CD4-positive, alpha-beta T cell (primary cell): ENCODE results near the gene GPC2. TPM values are rescaled to one million over a fixed set of nuclear protein-coding genes. Genes with fewer than 3 reads are reported as not detected.

ENCODE experiments used
- ATAC-seq: fragments of 200-7000 bp; cut with Tn5 transposase; one replicate; pipeline ENCODE4 v1.10.0; 2022; ENCODE audit warnings: mild to moderate bottlenecking; ENCODE audit not compliant: poor library complexity
- CTCF ChIA-PET: fragments of 350-600 bp; sonication (Branson Sonifier 250); formaldehyde crosslinking; loops from one replicate; lab custom pipeline; 2021; ENCODE audit warnings: antibody characterized with exemption, inconsistent platforms; lab: Charles Lee
- POLR2A ChIA-PET: fragments of 350-600 bp; sonication (Branson Sonifier 250); formaldehyde crosslinking; loops from one replicate; lab custom pipeline; 2021; ENCODE audit warnings: antibody characterized with exemption, inconsistent platforms; lab: Charles Lee
- DNase-seq, 14 experiments: peaks; one replicate each; pipeline ENCODE4 v3.0.0-alpha.2; 2013 to 2020; ENCODE audit warnings: mixed read lengths in 2 of 14
- H3K27ac ChIP-seq, 2 donors: one replicate each; pipeline versions ENCODE4 v1.5.1 to v1.7.0; 2013; ENCODE audit warnings: low read length in 2 of 2, low read depth in 1 of 2, mild to moderate bottlenecking in 1 of 2
- H3K27me3 ChIP-seq, 2 experiments: 1 replicate in 1 of 2; 2 replicates in 1 of 2; pipeline versions ENCODE4 v1.6.1 to v1.7.0; 2013; ENCODE audit warnings: low read length in 2 of 2, control low read depth in 1 of 2, mild to moderate bottlenecking in 1 of 2, moderate library complexity in 1 of 2; ENCODE audit not compliant: insufficient read depth in 2 of 2, control insufficient read depth in 1 of 2
- H3K36me3 ChIP-seq: one replicate; pipeline ENCODE4 v1.6.1; 2013; ENCODE audit warnings: low read length, control low read depth; ENCODE audit not compliant: insufficient read depth
- H3K4me1 ChIP-seq: one replicate; pipeline ENCODE4 v1.6.1; 2013; ENCODE audit warnings: low read length, control low read depth; ENCODE audit not compliant: insufficient read depth
- H3K4me3 ChIP-seq: one replicate; pipeline ENCODE4 v1.5.1; 2013; ENCODE audit warnings: mild to moderate bottlenecking, low read length, moderate library complexity
- H3K9me3 ChIP-seq, 2 experiments: 1 replicate in 1 of 2; 2 replicates in 1 of 2; pipeline versions ENCODE4 v1.6.1 to v1.7.0; 2013; ENCODE audit warnings: low read length in 2 of 2, mild to moderate bottlenecking in 2 of 2, control low read depth in 1 of 2, moderate library complexity in 1 of 2; ENCODE audit not compliant: control insufficient read depth in 1 of 2, insufficient read depth in 1 of 2
- H3K27ac Mint-ChIP-seq: one replicate; pipeline ENCODE4 v1.8.0; 2020; ENCODE audit warnings: mixed read lengths
- H3K27me3 Mint-ChIP-seq: one replicate; pipeline ENCODE4 v1.8.0; 2021; ENCODE audit warnings: mixed read lengths
- H3K36me3 Mint-ChIP-seq: one replicate; pipeline ENCODE4 v1.8.0; 2021; ENCODE audit warnings: low read depth, mixed read lengths
- H3K4me1 Mint-ChIP-seq: one replicate; pipeline ENCODE4 v1.8.0; 2021; ENCODE audit warnings: low read depth, mixed read lengths
- H3K4me3 Mint-ChIP-seq: one replicate; pipeline ENCODE4 v1.8.0; 2020; ENCODE audit warnings: mild to moderate bottlenecking, mixed read lengths
- H3K9me3 Mint-ChIP-seq: one replicate; pipeline ENCODE4 v1.8.0; 2020; ENCODE audit warnings: mixed read lengths
- CTCF ChIP-seq: fragments of 200-600 bp; IDR thresholded peaks from one replicate; pipeline ENCODE4 v1.8.0; 2022; ENCODE audit warnings: antibody characterized with exemption, mild to moderate bottlenecking
- intact Hi-C, 2 experiments: fragments of 100-400 bp; cut with DNase I in 1 of 2; cut with micrococcal nuclease in 1 of 2; formaldehyde crosslinking; loops; one replicate each; pipeline versions ENCODE4 v1.15.1 to v1.9.0; 2023 to 2025; cut with DNase I, micrococcal nuclease
- microRNA-seq: library from miRNA; unstranded; fragments of <30 nt; microRNA quantifications from one replicate; pipeline ENCODE4 v1.2.0, GENCODE V29; 2021; ENCODE audit warnings: borderline microRNAs expressed, borderline replicate concordance
- total RNA-seq, 174 experiments: library from RNA in 2 of 174; stranded (reverse) in 2 of 174; gene quantifications; one replicate each; pipeline ENCODE4 v1.2.3 and lab custom pipeline; 2021 to 2026

Gene GPC2
- total RNA-seq, 2 experiments from 2014 or later = 16.4 to 18.7 TPM

DNA sequence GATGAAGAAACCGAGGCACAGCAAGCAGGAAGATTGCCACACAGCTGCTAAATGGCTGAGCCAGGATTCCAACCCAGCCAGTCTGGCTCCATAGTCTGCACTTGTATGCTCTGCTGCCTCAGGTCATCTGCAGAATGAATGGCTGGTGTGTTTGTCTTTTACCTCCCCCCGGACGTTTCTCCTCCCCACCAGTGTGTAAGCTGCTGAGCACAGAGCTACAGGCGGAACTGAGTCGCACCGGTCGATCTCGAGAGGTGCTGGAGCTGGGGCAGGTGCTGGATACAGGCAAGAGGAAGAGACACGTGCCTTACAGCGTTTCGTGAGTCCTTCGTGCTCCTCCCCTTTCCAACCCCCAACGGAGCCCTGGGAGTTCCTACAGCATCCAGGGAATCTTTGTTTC, 55.1 kb downstream of the GPC2 start:
- no peak for TF ChIP-seq CTCF
- ChIA-PET POLR2A (interaction anchor here (0.8 to 2.0 kb wide), 3 partner anchors 9 to 22 kb away, joined by 3 to 7 read pairs (median 4); partner anchors contain the start of gene AP4M1), CTCF (no interaction called here)
- H3K36me3 ChIP-seq = peaks cover 22% of the 10 kb centered on the region
- intact Hi-C loops = no loop called here
- no peak overlapping the region for H3K4me3 ChIP-seq
- Mint-ChIP-seq H3K4me3 (peak overlapping the region; percentile 46), H3K36me3 (peaks cover 47% of the 10 kb centered on the region), H3K27ac (peak overlapping the region; percentile 58), H3K9me3 (no peaks in the 10 kb centered on the region), H3K4me1 (peaks cover 44% of the 10 kb centered on the region), H3K27me3 (no peaks in the 10 kb centered on the region)
- H3K27ac ChIP-seq = no peak overlapping the region
- no peaks in the 10 kb centered on the region for H3K9me3 ChIP-seq
- peaks cover 52% of the 10 kb centered on the region for H3K4me1 ChIP-seq
- no peak for DNase-seq
- H3K27me3 ChIP-seq = no peaks in the 10 kb centered on the region
- ATAC-seq = no peak

DNA sequence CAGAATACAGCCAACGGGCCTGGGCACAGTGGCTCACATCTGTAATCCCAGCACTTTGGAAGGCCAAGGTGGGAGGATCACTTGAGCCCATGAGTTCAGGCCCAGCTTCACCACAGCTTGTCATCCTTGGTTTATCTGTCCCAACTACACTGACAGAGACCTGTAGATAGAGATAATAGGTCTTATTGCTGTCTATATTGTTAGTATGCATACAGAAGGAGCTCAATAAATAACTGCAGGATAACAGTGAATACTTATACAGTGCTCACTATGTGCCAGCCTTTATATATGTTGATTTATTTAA, 56.5 kb downstream of the GPC2 start:
- H3K4me3 ChIP-seq = peak overlapping the region; percentile 93
- DNase-seq (no peak), ATAC-seq (no peak)
- no peaks in the 10 kb centered on the region for H3K27me3 ChIP-seq
- Mint-ChIP-seq H3K4me3 (peak overlapping the region; percentile 98), H3K27ac (peak overlapping the region; percentile 97), H3K9me3 (no peaks in the 10 kb centered on the region), H3K36me3 (peaks cover 43% of the 10 kb centered on the region), H3K27me3 (no peaks in the 10 kb centered on the region), H3K4me1 (peaks cover 38% of the 10 kb centered on the region)
- no peak for TF ChIP-seq CTCF
- no peaks in the 10 kb centered on the region for H3K9me3 ChIP-seq
- POLR2A ChIA-PET = interaction anchor here (0.7 to 2.8 kb wide), 12 partner anchors 9 to 563 kb away, joined by 3 to 50 read pairs (median 9); partner anchors contain the start of genes AP4M1, COPS6, LAMTOR4 and MCM7
- CTCF ChIA-PET = interaction anchor here (1.0 to 1.6 kb wide), 7 partner anchors 9 to 97 kb away, joined by 3 to 14 read pairs (median 4); partner anchors contain the start of genes AP4M1 and MCM7
- intact Hi-C loops = no loop called here
- H3K4me1 ChIP-seq = peaks cover 44% of the 10 kb centered on the region
- H3K27ac ChIP-seq = peak overlapping the region in 1 of 2 donors; percentile 79
- peaks cover 22% of the 10 kb centered on the region for H3K36me3 ChIP-seq

- DNase-seq = peak; percentile 53 to 85 (median 67)
- Histone ChIP-seq H3K4me3 (peak overlapping the region; percentile 93), H3K27ac (peak overlapping the region; percentile 79 to 98), H3K9me3 (no peaks in the 10 kb centered on the region), H3K27me3 (no peaks in the 10 kb centered on the region), H3K4me1 (peaks cover 38% of the 10 kb centered on the region), H3K36me3 (peaks cover 19% of the 10 kb centered on the region)
- peaks cover 34% of the 10 kb centered on the region for H3K4me1 Mint-ChIP-seq
- intact Hi-C loops = loop anchor here (1.0 to 2.0 kb wide), 3 partner anchors 7 to 39 kb away; partner anchors contain the start of genes AP4M1 (in 2 of the 2), MCM7 (in 2 of the 2) and ZNF3 (in 1 of the 2)
- H3K36me3 Mint-ChIP-seq = peaks cover 42% of the 10 kb centered on the region
- ChIA-PET POLR2A (interaction anchor here (0.7 to 2.8 kb wide), 12 partner anchors 9 to 562 kb away, joined by 3 to 50 read pairs (median 9); partner anchors contain the start of genes AP4M1, COPS6, LAMTOR4 and MCM7), CTCF (interaction anchor here (1.0 to 1.6 kb wide), 7 partner anchors 9 to 98 kb away, joined by 3 to 14 read pairs (median 4); partner anchors contain the start of genes AP4M1 and MCM7)
- TF ChIP-seq CTCF = no peak
- ATAC-seq = peak; percentile 65
- H3K9me3 Mint-ChIP-seq = no peaks in the 10 kb centered on the region
- peak overlapping the region; percentile 98 for H3K4me3 Mint-ChIP-seq
- H3K27ac Mint-ChIP-seq = peak overlapping the region; percentile 97
- no peaks in the 10 kb centered on the region for H3K27me3 Mint-ChIP-seq
These were observed 57.0 kb downstream of the GPC2 start for GRCh38 chr7:100119970-100120732.

Small RNAs within 50 kb of the gene (microRNA-seq; reads per million reads assigned to microRNA genes)
- gene MIR4658 = not detected

Other genes with a start within 250 kb of the GPC2 start
- under 1 TPM; 0.25 to 0.36 TPM for gene GJC3, start 247.8 kb downstream of the GPC2 start, total RNA-seq
- not detected for gene AZGP1, start 201.3 kb downstream of the GPC2 start, total RNA-seq
- gene ZKSCAN1, start 161.8 kb downstream of the GPC2 start, total RNA-seq = 10 to 100 TPM; 42.3 to 45.0 TPM
- 1 to 10 TPM; 2.0 to 2.7 TPM for gene ZSCAN21, start 127.6 kb downstream of the GPC2 start, total RNA-seq
- 10 to 100 TPM; 38.3 to 40.3 TPM for gene ZNF3, start 95.7 kb downstream of the GPC2 start, total RNA-seq
- 10 to 100 TPM; 79.0 to 83.9 TPM for gene COPS6, start 88.4 kb downstream of the GPC2 start, total RNA-seq
- gene MCM7, start 76.0 kb downstream of the GPC2 start, total RNA-seq = 10 to 100 TPM; 54.5 to 56.0 TPM
- 1 to 10 TPM; 2.8 to 4.0 TPM for gene AP4M1, start 75.7 kb downstream of the GPC2 start, total RNA-seq
- 10 to 100 TPM; 34.8 to 37.4 TPM for gene TAF6, start 58.0 kb downstream of the GPC2 start, total RNA-seq
- 10 to 100 TPM; 22.5 to 25.6 TPM for gene CNPY4, start 57.7 kb downstream of the GPC2 start, total RNA-seq
- gene MBLAC1, start 50.4 kb downstream of the GPC2 start, total RNA-seq = 1 to 10 TPM; 3.7 to 4.4 TPM
- gene LAMTOR4, start 28.5 kb downstream of the GPC2 start, total RNA-seq = 100 to 1,000 TPM; 107 to 125 TPM
- 10 to 100 TPM; 37.9 to 42.6 TPM for gene TRAPPC14, start 18.7 kb downstream of the GPC2 start, total RNA-seq
- gene GAL3ST4, start 8.8 kb downstream of the GPC2 start, total RNA-seq = 10 to 100 TPM; 12.7 to 13.2 TPM
- 1 to 10 TPM; 4.0 to 5.5 TPM for gene STAG3, start 537 bp upstream of the GPC2 start, total RNA-seq
- gene PVRIG, start 42.6 kb upstream of the GPC2 start, total RNA-seq = 10 to 100 TPM; 30.1 to 33.2 TPM
- not detected for gene SPDYE3, start 130.3 kb upstream of the GPC2 start, total RNA-seq
- 10 to 100 TPM; 56.4 to 67.6 TPM for gene PILRB, start 180.7 kb upstream of the GPC2 start, total RNA-seq
- 1 to 10 TPM; 4.6 to 5.3 TPM for gene PILRA, start 196.1 kb upstream of the GPC2 start, total RNA-seq